K562 (cell line): ENCODE data around the gene HOXB4. TPM values are rescaled to one million over a fixed set of nuclear protein-coding genes. Genes with fewer than 3 reads are reported as not detected.
A peak's percentile ranks its signal among the peaks of the same experiment; 100 is the strongest.

Source experiments
- ARID2 ChIP-seq: fragments of 450-650 bp; IDR thresholded peaks from 2 replicates; pipeline ENCODE4 v1.6.1; 2017; ENCODE audit warnings: antibody characterized with exemption, mild to moderate bottlenecking
- ATF7 ChIP-seq: fragments of 450-650 bp; IDR thresholded peaks from 2 replicates; pipeline ENCODE4 v1.7.1; 2014; ENCODE audit warnings: mild to moderate bottlenecking, moderate library complexity
- BDP1 ChIP-seq: IDR thresholded peaks from 3 replicates; pipeline ENCODE4 v1.6.1; 2011; ENCODE audit not compliant: insufficient read length, insufficient read depth
- CBX5 ChIP-seq: IDR thresholded peaks from 2 replicates; pipeline ENCODE4 v1.6.1; 2014; ENCODE audit warnings: low read depth, borderline replicate concordance
- CCAR2 ChIP-seq: fragments of 200-400 bp; formaldehyde crosslinking; IDR thresholded peaks from 2 replicates; pipeline ENCODE4 v1.6.1; 2017; ENCODE audit warnings: mild to moderate bottlenecking, low read depth, low read length
- CEBPB ChIP-seq: fragments of 450-650 bp; IDR thresholded peaks from 2 replicates; pipeline ENCODE4 v1.6.1; 2016; ENCODE audit warnings: missing genetic modification characterization, missing compliant biosample characterization
- HDGF ChIP-seq: fragments of 450-650 bp; IDR thresholded peaks from 2 replicates; pipeline ENCODE4 v1.6.1; 2016
- HES1 ChIP-seq: fragments of 450-650 bp; IDR thresholded peaks from 2 replicates; pipeline ENCODE4 v1.6.1; 2016; ENCODE audit warnings: low read depth, mild to moderate bottlenecking, moderate library complexity
- HMG20A ChIP-seq: fragments of 450-650 bp; formaldehyde crosslinking; conservative IDR thresholded peaks from 2 replicates; pipeline ENCODE4 v1.4.0; 2020; ENCODE audit warnings: mild to moderate bottlenecking, mixed read lengths
- JUNB ChIP-seq: fragments of 450-650 bp; formaldehyde crosslinking; conservative IDR thresholded peaks from 2 replicates; pipeline ENCODE4 v1.4.0; 2020; ENCODE audit warnings: mild to moderate bottlenecking
- MEIS2 ChIP-seq: fragments of 450-650 bp; IDR thresholded peaks from 2 replicates; pipeline ENCODE4 v1.6.1; 2014; ENCODE audit warnings: mild to moderate bottlenecking; ENCODE audit not compliant: partially characterized antibody
- MTA1 ChIP-seq: fragments of 450-650 bp; IDR thresholded peaks from 2 replicates; pipeline ENCODE4 v1.6.1; 2017; ENCODE audit warnings: borderline replicate concordance
- NCOA1 ChIP-seq: fragments of 450-650 bp; IDR thresholded peaks from 2 replicates; pipeline ENCODE4 v1.6.1; 2016; ENCODE audit warnings: low read depth
- NFYB ChIP-seq: IDR thresholded peaks from 2 replicates; pipeline ENCODE4 v1.6.1; 2011; ENCODE audit warnings: mild to moderate bottlenecking, moderate library complexity; ENCODE audit not compliant: insufficient read length; ENCODE audit errors: extremely low read depth
- NR3C1 ChIP-seq: sonication (generic); formaldehyde crosslinking; IDR thresholded peaks from 2 replicates; pipeline ENCODE4 v1.8.1; 2022; ENCODE audit warnings: missing genetic modification reagents
- NRF1 ChIP-seq, 2 experiments: fragments of 450-650 bp; IDR thresholded peaks in 1 of 2; conservative IDR thresholded peaks in 1 of 2; 2 replicates each; pipeline ENCODE4 v1.6.1; 2014; ENCODE audit warnings: mild to moderate bottlenecking in 2 of 2
- POLR2H ChIP-seq: IDR thresholded peaks from 2 replicates; pipeline ENCODE4 v1.6.1; 2016; ENCODE audit warnings: missing genetic modification characterization, low read depth, mild to moderate bottlenecking, control low read depth, missing compliant biosample characterization, moderate library complexity
- RB1 ChIP-seq: fragments of 450-650 bp; IDR thresholded peaks from 2 replicates; pipeline ENCODE4 v1.6.1; 2017; ENCODE audit warnings: low read depth, mild to moderate bottlenecking
- RNF2 ChIP-seq: sonication (generic); IDR thresholded peaks from 2 replicates; pipeline ENCODE4 v1.6.1; 2016
- RNF219 ChIP-seq: fragments of 250-450 bp; sonication (Bioruptor Pico); IDR thresholded peaks from 2 replicates; pipeline ENCODE4 v1.5.0; 2022; ENCODE audit warnings: mild to moderate bottlenecking
- ZBTB43 ChIP-seq: sonication (generic); formaldehyde crosslinking; IDR thresholded peaks from 2 replicates; pipeline ENCODE4 v1.8.0; 2023; ENCODE audit warnings: mild to moderate bottlenecking, missing genetic modification reagents
- ZBTB5 ChIP-seq: fragments of 450-650 bp; IDR thresholded peaks from 2 replicates; pipeline ENCODE4 v1.6.1; 2017; ENCODE audit warnings: antibody characterized with exemption
- ZNF583 ChIP-seq: fragments of 250-450 bp; sonication (Bioruptor Pico); IDR thresholded peaks from 2 replicates; pipeline ENCODE4 v1.4.0; 2020
- ZNF77 ChIP-seq: fragments of 250-450 bp; sonication (Bioruptor Pico); IDR thresholded peaks from 2 replicates; pipeline ENCODE4 v1.5.0; 2020
- polyA plus RNA-seq, 8 experiments: library from polyadenylated mRNA; depleted of rRNA in 4 of 8; stranded (reverse) in 5 of 8; unstranded in 3 of 8; fragments of >200 nt; fragmentation: Nextera tagmentation in 2 of 8; fragmentation: Illumina TruSeq in 1 of 8; extraction: Ambion mirVana in 2 of 8; extraction: Trizol in 1 of 8; gene quantifications; 2 replicates each; pipeline versions ENCODE4 v1.2.1 to v1.2.3, GENCODE V29; 2011 to 2014; ENCODE audit warnings: inconsistent platforms in 1 of 8, missing spikeins in 1 of 8
- total RNA-seq, 7 experiments: library from RNA; depleted of rRNA in 6 of 7; stranded (reverse); fragments of >200 nt in 6 of 7; fragmentation: Illumina TruSeq in 2 of 7; extraction: Trizol in 2 of 7; gene quantifications; 2 replicates each; pipeline versions ENCODE4 v1.2.1 to v1.2.3, GENCODE V29; 2011 to 2021; ENCODE audit warnings: low replicate concordance in 1 of 7

HOXB4 gene
- total and polyA plus RNA-seq, 9 of the 15 experiments (the other 6 are each of a cell fraction or from before 2014, with no cell fraction given) = 1.6 to 34.9 (median 14.9) TPM

- no peak for TF ChIP-seq ZBTB43
- peak; percentile 17; the same call in 1 of the 2 replicates for TF ChIP-seq ZNF583 (CRISPR knock-in tag)
- peak; percentile 32; the same call in 1 of the 2 replicates for TF ChIP-seq MTA1
- TF ChIP-seq NRF1 (conservative IDR thresholded peaks at IDR 0.05 in 1 of 2, IDR thresholded peaks at IDR 0.05 in 1 of 2) = peak; percentile 53 to 58
- TF ChIP-seq BDP1 = no peak
- TF ChIP-seq HMG20A = no peak; the same call in 1 of the 2 replicates
- TF ChIP-seq ZBTB5 = peak; percentile 78
- no peak for TF ChIP-seq JUNB (CRISPR knock-in tag)
- peak; percentile 96 for TF ChIP-seq CEBPB (tag)
- peak; percentile 100 for TF ChIP-seq MEIS2
- TF ChIP-seq CBX5 = peak; percentile 68; the same call in 1 of the 2 replicates
- no peak for TF ChIP-seq CCAR2
- peak; percentile 89 for TF ChIP-seq NCOA1
- no peak; the same call in 1 of the 2 replicates for TF ChIP-seq HDGF
- peak; percentile 69 for TF ChIP-seq POLR2H (tag)
- TF ChIP-seq HES1 = peak; percentile 93
- peak; percentile 98 for TF ChIP-seq ATF7
- TF ChIP-seq NFYB = peak; percentile 69
- TF ChIP-seq NR3C1 (CRISPR knock-in tag) = no peak
- TF ChIP-seq RNF2 = peak; percentile 97
- no peak for TF ChIP-seq RNF219
- peak; percentile 23; the same call in 1 of the 2 replicates for TF ChIP-seq RB1
- TF ChIP-seq ARID2 = 0 out of 2 replicates have a peak, but pooled peaks have one; percentile 4
- TF ChIP-seq ZNF77 (CRISPR knock-in tag) = no peak
Observed at GRCh38 chr17:48626245-48627117, 48.3 kb upstream of the HOXB4 start, which contains the start of gene HOXB9 (continued).
